ENCODE data around the gene ATP2B1. TPM values are rescaled to one million over a fixed set of nuclear protein-coding genes. Genes with fewer than 3 reads are reported as not detected.

The ATP2B1 gene
- total and polyA plus RNA-seq, 2 of the 13 experiments (the other 11 are each of a cell fraction or from before 2014, with no cell fraction given): 12.1 to 60.2 TPM

DNA sequence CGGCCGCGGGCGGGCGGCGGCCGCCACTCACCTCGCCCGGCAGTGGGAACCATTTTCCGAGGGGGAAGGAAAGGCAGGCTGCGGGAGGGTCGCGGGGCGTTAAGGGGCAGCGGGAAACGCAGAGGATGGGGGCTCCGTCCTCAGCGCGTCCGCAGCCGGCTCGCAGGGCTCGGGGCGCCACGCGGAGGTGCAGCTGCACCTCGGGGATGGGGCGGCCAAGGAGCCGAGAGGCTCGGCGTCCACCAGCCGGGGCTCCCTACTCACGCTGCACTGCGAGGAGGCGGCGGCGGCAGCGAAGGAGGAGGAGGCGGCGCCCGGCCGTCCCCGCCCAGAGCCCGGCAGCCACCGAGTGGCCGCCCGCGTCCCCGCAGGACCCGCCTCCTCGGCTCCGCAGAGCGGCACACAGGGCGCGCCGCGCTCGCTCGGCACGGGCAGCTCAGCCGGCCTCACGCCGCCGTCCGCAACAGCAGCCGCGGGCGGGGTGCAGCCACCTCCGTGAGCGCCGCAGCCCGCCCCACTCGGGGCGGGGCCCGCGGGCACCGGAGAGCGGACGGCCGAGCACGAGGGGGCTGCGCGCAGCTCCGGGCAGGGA, at the start of gene ATP2B1 (continued):
- TF ChIP-seq GTF2F1 (IDR thresholded peaks at IDR 0.05; ENCODE audit: low read length) (no peak), SAP130 (CRISPR knock-in tag; IDR thresholded peaks at IDR 0.05; ENCODE audit: low read depth) (peak; percentile 70), ZNF777 (CRISPR knock-in tag; IDR thresholded peaks at IDR 0.05) (peak; percentile 81), FOXC1 (CRISPR knock-in tag; IDR thresholded peaks at IDR 0.05; ENCODE audit: borderline replicate concordance) (peak; percentile 21; the same call in 1 of the 2 replicates), ZNF549 (CRISPR knock-in tag; IDR thresholded peaks at IDR 0.05) (no peak), MXI1 (IDR thresholded peaks at IDR 0.05; ENCODE audit: borderline replicate concordance, low read depth, low read length) (0 out of 3 replicates have a peak, but pooled peaks have one; percentile 54), RBFOX2 (IDR thresholded peaks at IDR 0.05; ENCODE audit: low read depth, low read length) (peak; percentile 86), KDM2A (CRISPR knock-in tag; IDR thresholded peaks at IDR 0.05; ENCODE audit: borderline replicate concordance, low read depth) (0 out of 2 replicates have a peak, but pooled peaks have one; percentile 35), SALL2 (CRISPR knock-in tag; IDR thresholded peaks at IDR 0.05) (peak; percentile 42; the same call in 1 of the 2 replicates), YY1 (IDR thresholded peaks at IDR 0.05; ENCODE audit: insufficient read depth, insufficient replicate concordance, low read depth, low read length) (peak; percentile 60), KMT2A (CRISPR knock-in tag; IDR thresholded peaks at IDR 0.05) (no peak; the same call in 1 of the 2 replicates), ZNF788 (CRISPR knock-in tag; IDR thresholded peaks at IDR 0.05; ENCODE audit: borderline replicate concordance) (no peak), ZNF10 (CRISPR knock-in tag; IDR thresholded peaks at IDR 0.05; ENCODE audit: borderline replicate concordance, low read depth) (no peak), ZNF567 (CRISPR knock-in tag; IDR thresholded peaks at IDR 0.05; ENCODE audit: borderline replicate concordance) (0 out of 2 replicates have a peak, but pooled peaks have one; percentile 51), CHCHD3 (CRISPR knock-in tag; IDR thresholded peaks at IDR 0.05) (no peak), ZNF776 (CRISPR knock-in tag; IDR thresholded peaks at IDR 0.05) (peak; percentile 74; the same call in 1 of the 2 replicates), ZNF563 (CRISPR knock-in tag; IDR thresholded peaks at IDR 0.05) (peak; percentile 32; the same call in 1 of the 2 replicates), MTA3 (CRISPR knock-in tag; IDR thresholded peaks at IDR 0.05) (no peak), ZNF431 (CRISPR knock-in tag; IDR thresholded peaks at IDR 0.05; ENCODE audit: borderline replicate concordance, low read depth) (peak; percentile 59; the same call in 1 of the 2 replicates)
- TF ChIP-seq, protein P1, sequence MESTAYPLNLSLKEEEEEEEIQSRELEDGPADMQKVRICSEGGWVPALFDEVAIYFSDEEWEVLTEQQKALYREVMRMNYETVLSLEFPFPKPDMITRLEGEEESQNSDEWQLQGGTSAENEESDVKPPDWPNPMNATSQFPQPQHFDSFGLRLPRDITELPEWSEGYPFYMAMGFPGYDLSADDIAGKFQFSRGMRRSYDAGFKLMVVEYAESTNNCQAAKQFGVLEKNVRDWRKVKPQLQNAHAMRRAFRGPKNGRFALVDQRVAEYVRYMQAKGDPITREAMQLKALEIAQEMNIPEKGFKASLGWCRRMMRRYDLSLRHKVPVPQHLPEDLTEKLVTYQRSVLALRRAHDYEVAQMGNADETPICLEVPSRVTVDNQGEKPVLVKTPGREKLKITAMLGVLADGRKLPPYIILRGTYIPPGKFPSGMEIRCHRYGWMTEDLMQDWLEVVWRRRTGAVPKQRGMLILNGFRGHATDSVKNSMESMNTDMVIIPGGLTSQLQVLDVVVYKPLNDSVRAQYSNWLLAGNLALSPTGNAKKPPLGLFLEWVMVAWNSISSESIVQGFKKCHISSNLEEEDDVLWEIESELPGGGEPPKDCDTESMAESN (CRISPR knock-in tag; conservative IDR thresholded peaks at IDR 0.05): peak; percentile 10; the same call in 1 of the 2 replicates
- TF ChIP-seq, protein P2, sequence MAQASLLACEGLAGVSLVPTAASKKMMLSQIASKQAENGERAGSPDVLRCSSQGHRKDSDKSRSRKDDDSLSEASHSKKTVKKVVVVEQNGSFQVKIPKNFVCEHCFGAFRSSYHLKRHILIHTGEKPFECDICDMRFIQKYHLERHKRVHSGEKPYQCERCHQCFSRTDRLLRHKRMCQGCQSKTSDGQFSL (CRISPR knock-in tag; IDR thresholded peaks at IDR 0.05): 0 out of 2 replicates have a peak, but pooled peaks have one; percentile 30
- TF ChIP-seq, protein P3, sequence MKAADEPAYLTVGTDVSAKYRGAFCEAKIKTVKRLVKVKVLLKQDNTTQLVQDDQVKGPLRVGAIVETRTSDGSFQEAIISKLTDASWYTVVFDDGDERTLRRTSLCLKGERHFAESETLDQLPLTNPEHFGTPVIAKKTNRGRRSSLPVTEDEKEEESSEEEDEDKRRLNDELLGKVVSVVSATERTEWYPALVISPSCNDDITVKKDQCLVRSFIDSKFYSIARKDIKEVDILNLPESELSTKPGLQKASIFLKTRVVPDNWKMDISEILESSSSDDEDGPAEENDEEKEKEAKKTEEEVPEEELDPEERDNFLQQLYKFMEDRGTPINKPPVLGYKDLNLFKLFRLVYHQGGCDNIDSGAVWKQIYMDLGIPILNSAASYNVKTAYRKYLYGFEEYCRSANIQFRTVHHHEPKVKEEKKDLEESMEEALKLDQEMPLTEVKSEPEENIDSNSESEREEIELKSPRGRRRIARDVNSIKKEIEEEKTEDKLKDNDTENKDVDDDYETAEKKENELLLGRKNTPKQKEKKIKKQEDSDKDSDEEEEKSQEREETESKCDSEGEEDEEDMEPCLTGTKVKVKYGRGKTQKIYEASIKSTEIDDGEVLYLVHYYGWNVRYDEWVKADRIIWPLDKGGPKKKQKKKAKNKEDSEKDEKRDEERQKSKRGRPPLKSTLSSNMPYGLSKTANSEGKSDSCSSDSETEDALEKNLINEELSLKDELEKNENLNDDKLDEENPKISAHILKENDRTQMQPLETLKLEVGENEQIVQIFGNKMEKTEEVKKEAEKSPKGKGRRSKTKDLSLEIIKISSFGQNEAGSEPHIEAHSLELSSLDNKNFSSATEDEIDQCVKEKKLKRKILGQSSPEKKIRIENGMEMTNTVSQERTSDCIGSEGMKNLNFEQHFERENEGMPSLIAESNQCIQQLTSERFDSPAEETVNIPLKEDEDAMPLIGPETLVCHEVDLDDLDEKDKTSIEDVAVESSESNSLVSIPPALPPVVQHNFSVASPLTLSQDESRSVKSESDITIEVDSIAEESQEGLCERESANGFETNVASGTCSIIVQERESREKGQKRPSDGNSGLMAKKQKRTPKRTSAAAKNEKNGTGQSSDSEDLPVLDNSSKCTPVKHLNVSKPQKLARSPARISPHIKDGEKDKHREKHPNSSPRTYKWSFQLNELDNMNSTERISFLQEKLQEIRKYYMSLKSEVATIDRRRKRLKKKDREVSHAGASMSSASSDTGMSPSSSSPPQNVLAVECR (CRISPR knock-in tag; IDR thresholded peaks at IDR 0.05; ENCODE audit: borderline replicate concordance): peak; percentile 58; the same call in 1 of the 2 replicates
